ENCODE data around the gene C11orf68.

C11orf68 gene

GRCh38 chr11:65891219-65892136 is 27.4 kb downstream of the C11orf68 start:
- Histone ChIP-seq H3K9me2 (ENCODE audit: low read depth, low read length) (no peaks in the 10 kb centered on the region), H3K9ac (ENCODE audit: low read length) (peak overlapping the region; percentile 85), H3K4me3 (ENCODE audit: low read depth, low read length, poor library complexity, severe bottlenecking) (peak overlapping the region; percentile 86), H3K79me2 (ENCODE audit: insufficient read depth, low read length) (no peaks in the 10 kb centered on the region), H2AFZ (ENCODE audit: low read length) (no peak overlapping the region), H3F3A (ENCODE audit: insufficient read depth, low read length) (peaks cover 5% of the 10 kb centered on the region), H4K20me1 (ENCODE audit: insufficient read depth, low read length) (no peaks in the 10 kb centered on the region), H3K36me3 (ENCODE audit: insufficient read depth, low read length) (peaks cover 5% of the 10 kb centered on the region; the same call in 1 of the 2 replicates), H3K4me2 (ENCODE audit: low read length) (peak overlapping the region; percentile 100), H3K27ac (ENCODE audit: low read depth, low read length, poor library complexity, severe bottlenecking) (peak overlapping the region; percentile 57), H3K4me1 (ENCODE audit: insufficient read depth, low read length, severe bottlenecking) (peaks cover 62% of the 10 kb centered on the region), H3K27me3 (ENCODE audit: insufficient read depth, low read length) (no peaks in the 10 kb centered on the region), H3K9me3 (ENCODE audit: low read length) (no peaks in the 10 kb centered on the region)
- no peak for TF ChIP-seq EZH2 (IDR thresholded peaks at IDR 0.05; ENCODE audit: borderline replicate concordance, low read length)
- peak; percentile 66 for TF ChIP-seq CTCF (IDR thresholded peaks at IDR 0.05; ENCODE audit: low read length)

- H3K27ac ChIP-seq (ENCODE audit: low read depth, low read length, poor library complexity, severe bottlenecking): peak within 1 kb of the TSS; percentile 70
- peak within 1 kb of the TSS; percentile 85 for H3K9ac ChIP-seq (ENCODE audit: low read length)
- no peak for TF ChIP-seq EZH2 (IDR thresholded peaks at IDR 0.05; ENCODE audit: borderline replicate concordance, low read length)
- TF ChIP-seq CTCF (IDR thresholded peaks at IDR 0.05; ENCODE audit: low read length): peak; percentile 16; the same call in 1 of the 2 replicates
- H3K4me2 ChIP-seq (ENCODE audit: low read length): peak within 1 kb of the TSS; percentile 100
- H3K4me1 ChIP-seq (ENCODE audit: insufficient read depth, low read length, severe bottlenecking): peaks cover 63% of the 10 kb centered on the region
- no peaks in the 10 kb centered on the region for H3K9me3 ChIP-seq (ENCODE audit: low read length)
- H3K4me3 ChIP-seq (ENCODE audit: low read depth, low read length, poor library complexity, severe bottlenecking): peak within 1 kb of the TSS; percentile 98
- no peak within 1 kb of the TSS for H2AFZ ChIP-seq (ENCODE audit: low read length)
- no peaks in the 10 kb centered on the region for H4K20me1 ChIP-seq (ENCODE audit: insufficient read depth, low read length)
- no peaks in the 10 kb centered on the region for H3K9me2 ChIP-seq (ENCODE audit: low read depth, low read length)
- peaks cover 11% of the 10 kb centered on the region; the same call in 1 of the 2 replicates for H3K36me3 ChIP-seq (ENCODE audit: insufficient read depth, low read length)
- H3K27me3 ChIP-seq (ENCODE audit: insufficient read depth, low read length): no peaks in the 10 kb centered on the region
- H3K79me2 ChIP-seq (ENCODE audit: insufficient read depth, low read length): no peaks in the 10 kb centered on the region
- H3F3A ChIP-seq (ENCODE audit: insufficient read depth, low read length): peaks cover 5% of the 10 kb centered on the region
Observed at GRCh38 chr11:65890324-65891218, 28.3 kb downstream of the C11orf68 start, which contains the start of gene CCDC85B. CCDC85B (plus strand) TSS chr11:65890673; CDS start chr11:65890784, 111 bp downstream.

GRCh38 chr11:65888163-65888814 is 30.6 kb downstream of the C11orf68 start, which contains the start of gene FIBP:
FIBP (minus strand) TSS chr11:65888471; CDS start chr11:65888418, 53 bp downstream.
- Histone ChIP-seq H4K20me1 (ENCODE audit: insufficient read depth, low read length) (no peaks in the 10 kb centered on the region), H3K27me3 (ENCODE audit: insufficient read depth, low read length) (no peaks in the 10 kb centered on the region), H3K4me3 (ENCODE audit: low read depth, low read length, poor library complexity, severe bottlenecking) (peak within 1 kb of the TSS; percentile 98), H3K9me2 (ENCODE audit: low read depth, low read length) (no peaks in the 10 kb centered on the region), H3K27ac (ENCODE audit: low read depth, low read length, poor library complexity, severe bottlenecking) (peak within 1 kb of the TSS; percentile 70), H3K4me2 (ENCODE audit: low read length) (peak within 1 kb of the TSS; percentile 100), H3K9me3 (ENCODE audit: low read length) (no peaks in the 10 kb centered on the region), H3F3A (ENCODE audit: insufficient read depth, low read length) (peaks cover 5% of the 10 kb centered on the region), H3K36me3 (ENCODE audit: insufficient read depth, low read length) (peaks cover 30% of the 10 kb centered on the region), H2AFZ (ENCODE audit: low read length) (peak within 1 kb of the TSS; percentile 50; the same call in 1 of the 2 replicates), H3K4me1 (ENCODE audit: insufficient read depth, low read length, severe bottlenecking) (peaks cover 58% of the 10 kb centered on the region), H3K9ac (ENCODE audit: low read length) (peak within 1 kb of the TSS; percentile 90), H3K79me2 (ENCODE audit: insufficient read depth, low read length) (no peaks in the 10 kb centered on the region)
- TF ChIP-seq CTCF (IDR thresholded peaks at IDR 0.05; ENCODE audit: low read length): peak; percentile 77
- TF ChIP-seq EZH2 (IDR thresholded peaks at IDR 0.05; ENCODE audit: borderline replicate concordance, low read length): no peak

All from OCI-LY1 (cell line).